ENCODE data around the gene MRPL52. TPM values are rescaled to one million over a fixed set of nuclear protein-coding genes. Genes with fewer than 3 reads are reported as not detected.

The MRPL52 gene
- polyA plus RNA-seq, 4 donors, result 67.2 to 105 (median 97.4) TPM

- DNase-seq (ENCODE audit: low read depth in 4 of 4, low spot score in 2 of 4), result no peak
Measured at GRCh38 chr14:22878271-22879246, 48.9 kb downstream of the MRPL52 start.

DNA sequence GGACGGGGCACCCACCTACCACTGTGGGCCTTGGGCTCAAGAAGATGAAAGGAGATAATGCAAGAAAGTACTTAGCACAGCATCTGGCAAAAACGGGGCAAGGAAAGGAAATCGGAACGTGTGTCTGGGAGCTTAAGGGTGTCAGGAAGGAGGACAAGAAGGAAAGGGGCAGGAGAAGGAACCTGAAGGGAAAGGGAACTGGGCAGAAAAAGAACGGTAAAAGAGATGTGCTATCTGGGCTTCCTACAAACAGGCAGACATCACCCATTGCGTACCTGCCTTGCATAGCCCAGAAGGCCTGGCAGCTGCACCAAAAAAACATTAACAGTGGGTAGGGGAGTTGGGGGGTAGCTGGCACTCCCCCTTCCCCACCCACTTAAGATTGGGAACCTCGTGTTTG lies 52.4 kb downstream of the MRPL52 start:
- no peak for DNase-seq (ENCODE audit: low read depth in 4 of 4, low spot score in 2 of 4)

DNA sequence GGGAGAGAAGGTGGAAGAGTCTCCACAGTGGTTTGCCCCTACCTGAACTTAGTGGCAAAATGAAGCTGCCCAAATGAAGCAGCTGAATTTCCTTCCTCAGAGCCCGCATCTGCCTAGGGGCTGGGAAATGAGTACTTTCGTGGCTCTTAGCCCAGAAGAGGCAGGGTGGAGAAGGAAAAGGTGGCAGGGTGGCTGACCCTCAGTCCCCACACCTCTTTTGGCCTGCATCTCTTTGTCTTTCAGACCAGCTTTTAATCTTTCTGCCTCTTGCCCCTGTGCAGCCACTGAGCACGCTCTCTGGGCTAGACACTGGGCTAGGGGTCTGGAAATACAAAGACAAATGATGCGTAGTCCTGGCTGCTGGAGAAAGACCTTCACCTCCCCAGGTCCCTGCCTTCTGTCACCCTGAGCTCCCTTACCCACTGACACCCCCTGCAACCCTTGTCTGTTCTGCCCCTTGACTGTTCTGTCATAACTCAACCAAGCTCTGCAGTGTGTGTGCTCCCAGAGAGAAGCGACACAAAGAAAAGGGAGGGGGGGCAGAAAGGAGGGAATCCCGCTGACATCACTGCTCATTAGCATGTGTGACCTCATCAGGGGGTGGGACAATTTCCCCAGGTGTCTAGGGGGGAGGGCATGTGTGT lies 53.0 kb downstream of the MRPL52 start:
- peak in 2 of 4 donors; percentile 58 to 78 for DNase-seq (ENCODE audit: low read depth in 4 of 4, low spot score in 2 of 4)

- DNase-seq (ENCODE audit: low read depth in 4 of 4, low spot score in 2 of 4), result no peak
Measured at GRCh38 chr14:22883173-22883976, 53.7 kb downstream of the MRPL52 start, which contains the start of gene REM2. Gene REM2 (plus strand): TSS chr14:22883222. CDS start chr14:22883288, 66 bp downstream.

- DNase-seq (ENCODE audit: low read depth in 4 of 4, low spot score in 2 of 4), result no peak
Measured at GRCh38 chr14:22884076-22884737, 54.5 kb downstream of the MRPL52 start.

Other genes with a start within 250 kb of the MRPL52 start
- gene DAD1, start 240.7 kb upstream of the MRPL52 start, polyA plus RNA-seq (ENCODE audit: insufficient read length in 4 of 4), result 100 to 1,000 TPM; 239 to 305 (median 248) TPM
- 10 to 100 TPM; 40.7 to 57.2 (median 50.8) TPM for gene ABHD4, start 231.6 kb upstream of the MRPL52 start, polyA plus RNA-seq (ENCODE audit: insufficient read length in 4 of 4)
- gene OR6J1, start 185.5 kb upstream of the MRPL52 start, polyA plus RNA-seq (ENCODE audit: insufficient read length in 4 of 4), result under 1 TPM; 0.07 to 0.42 (median 0.21) TPM
- gene OXA1L, start 63.2 kb upstream of the MRPL52 start, polyA plus RNA-seq (ENCODE audit: insufficient read length in 4 of 4), result 100 to 1,000 TPM; 121 to 142 (median 137) TPM
- 100 to 1,000 TPM in 1 of 4 donors, 10 to 100 TPM in 3; 77.6 to 141 (median 91.2) TPM for gene SLC7A7, start 14.5 kb upstream of the MRPL52 start, polyA plus RNA-seq (ENCODE audit: insufficient read length in 4 of 4)
- gene MMP14, start 6.7 kb downstream of the MRPL52 start, polyA plus RNA-seq (ENCODE audit: insufficient read length in 4 of 4), result 100 to 1,000 TPM; 127 to 186 (median 161) TPM
- 100 to 1,000 TPM in 1 of 4 donors, 10 to 100 TPM in 3; 81.1 to 100 (median 87.9) TPM for gene LRP10, start 41.9 kb downstream of the MRPL52 start, polyA plus RNA-seq (ENCODE audit: insufficient read length in 4 of 4)
- 1 to 10 TPM; 1.3 to 2.3 (median 1.9) TPM for gene REM2, start 53.3 kb downstream of the MRPL52 start, polyA plus RNA-seq (ENCODE audit: insufficient read length in 4 of 4)
- 100 to 1,000 TPM; 111 to 151 (median 129) TPM for gene RBM23, start 89.3 kb downstream of the MRPL52 start, polyA plus RNA-seq (ENCODE audit: insufficient read length in 4 of 4)
- gene PRMT5, start 99.5 kb downstream of the MRPL52 start, polyA plus RNA-seq (ENCODE audit: insufficient read length in 4 of 4), result 100 to 1,000 TPM; 149 to 160 (median 152) TPM
- 10 to 100 TPM; 57.6 to 67.2 (median 58.9) TPM for gene HAUS4, start 127.2 kb downstream of the MRPL52 start, polyA plus RNA-seq (ENCODE audit: insufficient read length in 4 of 4)
- gene AJUBA, start 152.7 kb downstream of the MRPL52 start, polyA plus RNA-seq (ENCODE audit: insufficient read length in 4 of 4), result 100 to 1,000 TPM in 2 of 4 donors, 10 to 100 TPM in 2; 75.1 to 106 (median 89.7) TPM
- gene C14orf93, start 180.3 kb downstream of the MRPL52 start, polyA plus RNA-seq (ENCODE audit: insufficient read length in 4 of 4), result 10 to 100 TPM; 18.8 to 25.3 (median 23.3) TPM
- gene PSMB5, start 205.0 kb downstream of the MRPL52 start, polyA plus RNA-seq (ENCODE audit: insufficient read length in 4 of 4), result 100 to 1,000 TPM; 204 to 277 (median 233) TPM
- gene PSMB11, start 212.3 kb downstream of the MRPL52 start, polyA plus RNA-seq (ENCODE audit: insufficient read length in 4 of 4), result not detected
- 10 to 100 TPM; 13.1 to 46.0 (median 27.1) TPM for gene CDH24, start 227.6 kb downstream of the MRPL52 start, polyA plus RNA-seq (ENCODE audit: insufficient read length in 4 of 4)